K562 treated with DMSO at 1 percent for 48 hours (cell line): ENCODE results near the gene VPS29. TPM values are rescaled to one million over a fixed set of nuclear protein-coding genes. Genes with fewer than 3 reads are reported as not detected.

Source experiments
- total RNA-seq: library from RNA; unstranded; fragments of 300-600 nt; gene quantifications from 2 replicates; pipeline ENCODE4 v1.2.3, GENCODE V29; 2022; ENCODE audit warnings: low replicate concordance; ENCODE audit errors: extremely low read depth

The VPS29 gene
- total RNA-seq = not detected in 2 replicates

DNA sequence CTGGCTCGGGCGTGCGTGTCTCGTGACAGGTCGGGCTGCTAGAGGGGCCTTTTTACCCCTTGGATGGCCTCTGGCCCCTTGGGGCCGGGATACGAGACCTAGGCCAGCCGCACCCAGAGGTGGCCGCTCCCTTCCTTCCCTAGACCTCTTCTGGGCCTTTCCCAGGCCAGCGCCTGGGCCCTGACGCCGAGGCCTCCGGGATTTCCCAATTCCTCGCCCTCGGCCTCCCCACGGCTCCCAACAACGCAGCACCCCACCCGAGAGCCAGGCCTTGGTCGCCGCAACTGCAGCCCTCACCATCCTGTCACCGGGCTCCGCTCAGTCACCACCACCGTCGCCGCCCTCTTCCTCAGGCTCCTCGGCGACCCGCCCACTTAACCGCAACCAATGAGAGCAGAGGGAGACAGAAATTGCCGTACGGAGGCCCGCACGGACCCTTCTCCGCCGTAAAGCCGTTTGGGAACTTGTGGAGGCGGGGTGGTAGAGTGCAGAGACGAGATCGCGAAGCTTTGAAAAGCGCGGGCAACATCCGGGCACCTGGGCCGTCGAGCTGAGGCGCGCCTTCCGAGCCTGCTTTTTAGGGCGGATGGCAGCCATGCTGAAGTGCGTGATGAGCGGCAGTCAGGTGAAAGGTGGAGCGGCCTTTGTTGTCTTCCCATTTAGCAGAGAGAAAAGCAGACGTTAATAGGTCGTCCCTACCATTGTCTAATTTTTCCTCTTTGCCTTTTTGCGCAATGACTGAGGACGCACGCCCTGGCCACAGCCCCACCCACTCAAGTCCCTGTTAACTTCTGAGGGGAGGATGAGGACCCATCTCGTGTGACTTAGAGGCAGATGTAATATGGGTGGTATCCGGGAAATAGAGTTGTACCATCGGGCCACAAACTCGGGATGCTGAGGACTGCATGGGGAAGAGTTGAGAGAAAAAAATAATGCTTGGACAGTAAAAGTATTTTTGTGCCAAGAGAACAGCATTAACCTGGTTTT, at the start of gene VPS29, which contains the start of gene RAD9B:
Gene VPS29 (minus strand): TSS at position 360 of the 987 bp plus-strand sequence. CDS start 60 bp downstream, at position 300.
Gene RAD9B (plus strand): TSS at position 580 of the 987 bp plus-strand sequence. CDS start 7 bp downstream, at position 587.

GRCh38 chr12:110468214-110469048, 33.5 kb downstream of the VPS29 start, which contains the start of the genes FAM216A and GPN3:
TSS of gene FAM216A (plus strand) at chr12:110468845. CDS start at chr12:110468876, 31 bp downstream.
TSS of gene GPN3 (minus strand) at chr12:110468257. CDS start at chr12:110468203, 54 bp downstream.

DNA sequence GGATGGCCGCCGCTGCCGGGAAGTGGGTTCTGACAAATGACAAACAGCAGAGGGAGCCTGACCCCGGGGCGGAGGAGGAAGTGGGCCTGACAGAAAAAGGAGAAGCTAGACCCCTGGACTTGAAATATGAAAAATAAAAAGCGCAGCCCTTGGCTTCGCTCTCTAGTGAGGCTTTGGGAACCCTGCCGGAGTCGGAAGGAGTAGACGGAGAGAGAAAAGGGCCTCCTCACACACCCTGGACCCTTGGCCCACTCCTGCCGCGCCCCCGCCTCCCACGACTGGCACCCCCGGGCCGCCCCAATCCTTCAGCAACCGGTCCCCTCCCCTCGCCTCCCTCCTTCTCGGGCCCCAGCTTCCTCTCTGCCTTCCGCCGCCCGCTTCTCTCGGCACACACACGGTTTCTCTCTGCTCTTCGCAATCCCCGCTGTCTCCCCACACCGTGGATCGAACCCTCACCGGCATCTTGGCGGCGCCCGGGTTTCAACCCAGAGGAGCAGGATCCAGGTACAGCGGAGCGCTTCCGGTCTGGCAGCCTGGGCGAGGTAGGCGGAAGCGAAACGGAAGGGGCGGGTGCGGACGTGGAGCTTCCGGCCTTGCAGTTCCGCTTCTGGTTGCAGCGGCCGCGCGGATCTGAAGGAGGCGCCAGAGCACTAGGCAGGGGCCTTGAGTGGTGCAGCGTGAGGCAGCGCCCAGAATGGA, 52.0 kb downstream of the VPS29 start, which contains the start of gene ARPC3:
Gene ARPC3 (minus strand): TSS at position 539 of the 699 bp plus-strand sequence. CDS start 77 bp downstream, at position 462.

Other genes starting within 250 kb of the VPS29 start
- 94.9 TPM in 1 of 2 replicates, not detected in the other for gene ATP2A2, start 220.9 kb downstream of the VPS29 start, total RNA-seq
- 212 TPM in 1 of 2 replicates, not detected in the other for gene ANAPC7, start 98.4 kb downstream of the VPS29 start, total RNA-seq
- not detected in 2 replicates for gene ARPC3, start 51.8 kb downstream of the VPS29 start, total RNA-seq
- gene GPN3, start 33.9 kb downstream of the VPS29 start, total RNA-seq = not detected in 2 replicates
- gene FAM216A, start 33.3 kb downstream of the VPS29 start, total RNA-seq = not detected in 2 replicates
- not detected in 2 replicates for gene RAD9B, start 220 bp upstream of the VPS29 start, total RNA-seq
- not detected in 2 replicates for gene PPTC7, start 81.2 kb upstream of the VPS29 start, total RNA-seq
- not detected in 2 replicates for gene TCTN1, start 112.0 kb upstream of the VPS29 start, total RNA-seq
- not detected in 2 replicates for gene HVCN1, start 187.0 kb upstream of the VPS29 start, total RNA-seq
- not detected in 2 replicates for gene PPP1CC, start 240.8 kb upstream of the VPS29 start, total RNA-seq